Endothelial cell of umbilical vein (primary cell): ENCODE measurements around the gene RAB40A.

Source experiments
- CTCF ChIP-seq, 2 donors: IDR thresholded peaks; 1 replicate in 1 of 2; 2 replicates in 1 of 2; pipeline ENCODE4 v1.5.1; 2011; ENCODE audit warnings: low read length in 2 of 2, mild to moderate bottlenecking in 2 of 2, moderate library complexity in 2 of 2, control low read depth in 1 of 2, inconsistent platforms in 1 of 2, low read depth in 1 of 2; ENCODE audit not compliant: insufficient read depth in 1 of 2; ENCODE audit errors: extremely low read depth in 1 of 2
- EZH2 ChIP-seq: IDR thresholded peaks from 2 replicates; pipeline ENCODE4 v1.6.1; 2012; ENCODE audit warnings: borderline replicate concordance, low read depth, mild to moderate bottlenecking, moderate library complexity, low read length, inconsistent platforms; ENCODE audit not compliant: severe bottlenecking
- MAX ChIP-seq: IDR thresholded peaks from 2 replicates; pipeline ENCODE4 v1.6.1; 2011; ENCODE audit not compliant: insufficient read depth, insufficient read length
- MYC ChIP-seq: IDR thresholded peaks from one replicate; pipeline ENCODE4 v1.6.1; 2011; ENCODE audit warnings: mild to moderate bottlenecking, low read depth, low read length
- POLR2A ChIP-seq: IDR thresholded peaks from 2 replicates; pipeline ENCODE4 v1.6.1; 2012; ENCODE audit warnings: low read depth, mild to moderate bottlenecking, control low read depth, low read length
- POLR2AphosphoS5 ChIP-seq: IDR thresholded peaks from 2 replicates; pipeline ENCODE4 v1.6.1; 2012; ENCODE audit warnings: low read depth, mild to moderate bottlenecking, control low read depth, low read length, moderate library complexity; ENCODE audit not compliant: insufficient read depth

- TF ChIP-seq CTCF (IDR thresholded peaks at IDR 0.05; ENCODE audit: extremely low read depth in 1 of 2, insufficient read depth in 1 of 2, low read depth in 1 of 2, low read length in 2 of 2): no peak
- no peak for TF ChIP-seq POLR2AphosphoS5
- no peak for TF ChIP-seq MAX
- no peak for TF ChIP-seq POLR2A
- no peak for TF ChIP-seq EZH2
- TF ChIP-seq MYC: no peak
Observed at GRCh38 chrX:103480526-103480925, 38.8 kb downstream of the RAB40A start.
